ENCODE measurements around the gene CPVL.

GRCh38 chr7:28999427-28999826 is 146.9 kb downstream of the CPVL start:
- TF ChIP-seq POLR2AphosphoS5 (IDR thresholded peaks at IDR 0.05; ENCODE audit: low read depth, low read length): no peak
- no peak for TF ChIP-seq EZH2 (IDR thresholded peaks at IDR 0.05)
